OCI-LY3 (cell line): ENCODE measurements around the gene FRAS1.

Experiments used
- H2AFZ ChIP-seq: fragments of 200-600, 300-600 bp; shearing (Covaris generic); 2 replicates; pipeline ENCODE4 v1.6.0; 2014; ENCODE audit warnings: antibody characterized with exemption, low read depth, low read length
- H3K27ac ChIP-seq: fragments of 200-600, 300-600 bp; sonication (generic); 2 replicates; pipeline ENCODE4 v1.5.1; 2014; ENCODE audit warnings: mild to moderate bottlenecking, low read length, moderate library complexity, mixed read lengths
- H3K27me3 ChIP-seq: fragments of 200-600, 300-600 bp; sonication (generic); 2 replicates; pipeline ENCODE4 v1.6.1; 2014; ENCODE audit warnings: low read depth, low read length, mixed read lengths
- H3K36me3 ChIP-seq: fragments of 200-600, 300-600 bp; sonication (generic); replicated peaks from 2 replicates; pipeline ENCODE3; 2014; ENCODE audit warnings: low read depth, low read length, mixed read lengths
- H3K4me1 ChIP-seq: fragments of 300-600, 200-600 bp; sonication (generic); 2 replicates; pipeline ENCODE4 v1.6.1; 2014; ENCODE audit warnings: low read length, mixed read lengths
- H3K4me2 ChIP-seq: fragments of 200-600, 300-600 bp; sonication (generic); 2 replicates; pipeline ENCODE4 v1.6.1; 2014; ENCODE audit warnings: low read length, mixed read lengths
- H3K4me3 ChIP-seq: fragments of 300-600, 200-600 bp; sonication (generic); 2 replicates; pipeline ENCODE4 v1.5.1; 2014; ENCODE audit warnings: antibody characterized with exemption, mild to moderate bottlenecking, low read length, moderate library complexity
- H3K79me2 ChIP-seq: fragments of 300-600, 200-600 bp; shearing (Covaris generic); 2 replicates; pipeline ENCODE4 v1.6.1; 2014; ENCODE audit warnings: mild to moderate bottlenecking, low read length, mixed read lengths
- H3K9ac ChIP-seq: fragments of 300-600, 200-600 bp; shearing (Covaris generic); 2 replicates; pipeline ENCODE4 v1.6.0; 2014; ENCODE audit warnings: mild to moderate bottlenecking, low read length, moderate library complexity
- H3K9me3 ChIP-seq: fragments of 200-600, 300-600 bp; shearing (Covaris generic); 2 replicates; pipeline ENCODE4 v1.6.1; 2014; ENCODE audit warnings: low read length, mixed read lengths; ENCODE audit not compliant: insufficient read depth
- H4K20me1 ChIP-seq: fragments of 200-600, 300-600 bp; sonication (generic); 2 replicates; pipeline ENCODE4 v1.6.1; 2016; ENCODE audit warnings: low read length, mixed read lengths; ENCODE audit not compliant: insufficient read depth
- CTCF ChIP-seq: fragments of 200-600, 300-600 bp; sonication (generic); IDR thresholded peaks from 2 replicates; pipeline ENCODE4 v1.5.1; 2014; ENCODE audit warnings: antibody characterized with exemption, low read length, low read depth
- EZH2phosphoT487 ChIP-seq: fragments of 200-600 bp; shearing (Covaris generic); IDR thresholded peaks from 2 replicates; pipeline ENCODE4 v1.6.1; 2018; ENCODE audit warnings: antibody characterized with exemption, mixed run types, low read depth

The FRAS1 gene

DNA sequence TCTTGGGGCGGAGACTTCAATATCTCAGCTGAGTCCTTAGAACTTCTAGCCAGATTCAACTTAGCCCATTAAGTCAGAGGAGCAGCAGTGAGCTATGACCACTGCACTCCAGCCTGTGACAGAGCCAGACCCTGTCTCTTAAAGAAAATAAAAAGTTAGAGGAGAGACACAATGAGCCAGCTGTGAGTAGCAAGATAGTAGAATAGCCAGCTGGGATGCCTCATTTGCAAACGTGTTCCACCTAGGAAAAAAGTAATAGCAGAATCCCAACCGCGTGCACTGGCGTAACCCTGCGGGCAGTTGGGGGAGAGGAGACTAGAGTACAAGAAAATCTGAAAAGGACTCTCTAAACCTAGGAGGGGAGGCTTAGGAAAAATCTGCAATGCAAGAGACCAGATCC is 361.3 kb downstream of the FRAS1 start:
- no peak overlapping the region for H3K9ac ChIP-seq
- no peak overlapping the region for H3K4me3 ChIP-seq
- no peak overlapping the region for H2AFZ ChIP-seq
- H3K36me3 ChIP-seq: no peaks in the 10 kb centered on the region
- no peaks in the 10 kb centered on the region for H3K27me3 ChIP-seq
- H3K9me3 ChIP-seq: no peaks in the 10 kb centered on the region
- no peak overlapping the region for H3K27ac ChIP-seq
- no peaks in the 10 kb centered on the region for H4K20me1 ChIP-seq
- no peaks in the 10 kb centered on the region for H3K79me2 ChIP-seq
- H3K4me2 ChIP-seq: no peak overlapping the region
- H3K4me1 ChIP-seq: no peaks in the 10 kb centered on the region
- TF ChIP-seq CTCF: no peak

- no peak overlapping the region for H3K4me3 ChIP-seq
- H3K4me2 ChIP-seq: no peak overlapping the region
- H3K27ac ChIP-seq: no peak overlapping the region
- no peaks in the 10 kb centered on the region for H3K79me2 ChIP-seq
- no peaks in the 10 kb centered on the region for H3K9me3 ChIP-seq
- no peak overlapping the region for H2AFZ ChIP-seq
- H3K27me3 ChIP-seq: no peaks in the 10 kb centered on the region
- TF ChIP-seq CTCF: no peak
- no peak for TF ChIP-seq EZH2phosphoT487
- no peak overlapping the region for H3K9ac ChIP-seq
- no peaks in the 10 kb centered on the region for H3K36me3 ChIP-seq
- H4K20me1 ChIP-seq: no peaks in the 10 kb centered on the region
- H3K4me1 ChIP-seq: no peaks in the 10 kb centered on the region
These were observed 366.7 kb downstream of the FRAS1 start for GRCh38 chr4:78423790-78424189.

- no peak overlapping the region for H3K9ac ChIP-seq
- no peak overlapping the region for H2AFZ ChIP-seq
- H3K27me3 ChIP-seq: no peaks in the 10 kb centered on the region
- H3K27ac ChIP-seq: no peak overlapping the region
- TF ChIP-seq CTCF (no peak), EZH2phosphoT487 (no peak)
- H3K9me3 ChIP-seq: no peaks in the 10 kb centered on the region
- no peak overlapping the region for H3K4me2 ChIP-seq
- no peaks in the 10 kb centered on the region for H4K20me1 ChIP-seq
- no peaks in the 10 kb centered on the region for H3K36me3 ChIP-seq
- no peaks in the 10 kb centered on the region for H3K79me2 ChIP-seq
- no peaks in the 10 kb centered on the region for H3K4me1 ChIP-seq
- no peak overlapping the region for H3K4me3 ChIP-seq
These were observed 367.3 kb downstream of the FRAS1 start for GRCh38 chr4:78424461-78424860.

DNA sequence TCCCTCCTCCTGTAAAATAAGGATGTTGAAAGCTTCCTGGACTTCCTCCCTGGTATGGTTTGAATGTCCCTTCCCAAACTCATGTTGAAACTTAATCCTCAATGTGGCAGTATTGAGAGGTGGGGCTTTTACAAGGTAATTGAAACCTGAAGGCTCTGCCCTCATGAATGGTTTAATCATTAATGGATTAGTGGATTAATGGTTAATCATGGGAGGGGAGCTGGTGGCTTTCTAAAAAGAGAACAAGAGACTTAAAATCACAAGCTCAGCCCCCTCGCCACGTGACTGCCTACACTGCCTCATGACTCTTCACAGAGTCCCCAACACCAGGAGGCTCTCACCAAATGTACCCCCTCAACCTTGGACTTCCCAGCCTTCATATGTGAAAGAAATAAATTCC is 369.8 kb downstream of the FRAS1 start:
- Histone ChIP-seq H3K36me3 (no peaks in the 10 kb centered on the region), H3K27ac (no peak overlapping the region), H3K4me3 (no peak overlapping the region), H3K4me2 (no peak overlapping the region), H4K20me1 (no peaks in the 10 kb centered on the region), H3K9ac (no peak overlapping the region), H3K79me2 (no peaks in the 10 kb centered on the region), H3K27me3 (no peaks in the 10 kb centered on the region), H2AFZ (no peak overlapping the region), H3K4me1 (no peaks in the 10 kb centered on the region), H3K9me3 (no peaks in the 10 kb centered on the region)
- TF ChIP-seq CTCF: no peak
- no peak for TF ChIP-seq EZH2phosphoT487
